GM23338 (cell line): ENCODE results near the gene C3orf22. TPM values are rescaled to one million over a fixed set of nuclear protein-coding genes. Genes with fewer than 3 reads are reported as not detected.

Source experiments
- ATAC-seq: fragments of 200-7000 bp; cut with Tn5 transposase; 3 replicates; pipeline ENCODE4 v1.9.1; 2020
- DNase-seq: peaks from one replicate; pipeline ENCODE4 v3.0.0-alpha.2; 2015; ENCODE audit warnings: low spot score
- H2AFZ ChIP-seq: fragments of 200-600 bp; sonication (generic); 2 replicates; pipeline ENCODE4 v1.8.0; 2016; ENCODE audit warnings: antibody characterized with exemption, mild to moderate bottlenecking, moderate library complexity
- H3F3A ChIP-seq: fragments of 200-600 bp; sonication (generic); replicated peaks from 2 replicates; pipeline ENCODE4 v1.8.0; 2017; ENCODE audit warnings: antibody characterized with exemption, mixed run types, low read depth
- H3K27ac ChIP-seq: fragments of 200-600 bp; sonication (generic); 2 replicates; pipeline ENCODE4 v1.6.1; 2016; ENCODE audit warnings: low read depth
- H3K27me3 ChIP-seq: fragments of 200-600 bp; sonication (generic); 2 replicates; pipeline ENCODE4 v1.8.0; 2016; ENCODE audit warnings: mild to moderate bottlenecking, mixed run types, moderate library complexity; ENCODE audit not compliant: insufficient read depth
- H3K36me3 ChIP-seq: fragments of 200-600 bp; sonication (generic); 2 replicates; pipeline ENCODE4 v1.8.0; 2016; ENCODE audit warnings: mild to moderate bottlenecking; ENCODE audit not compliant: insufficient read depth
- H3K4me1 ChIP-seq: fragments of 200-600 bp; sonication (generic); 2 replicates; pipeline ENCODE4 v1.8.0; 2016; ENCODE audit warnings: mild to moderate bottlenecking, moderate library complexity; ENCODE audit not compliant: insufficient read depth
- H3K4me2 ChIP-seq: fragments of 200-600 bp; sonication (generic); 2 replicates; pipeline ENCODE4 v1.7.1; 2017; ENCODE audit warnings: mixed run types
- H3K4me3 ChIP-seq: fragments of 200-600 bp; sonication (generic); 2 replicates; pipeline ENCODE4 v1.6.1; 2016; ENCODE audit warnings: mixed run types
- H3K79me2 ChIP-seq: fragments of 200-600 bp; sonication (generic); replicated peaks from 2 replicates; pipeline ENCODE4 v1.8.0; 2017; ENCODE audit warnings: mild to moderate bottlenecking; ENCODE audit not compliant: insufficient read depth
- H3K9me2 ChIP-seq: fragments of 200-600 bp; sonication (generic); 2 replicates; pipeline ENCODE4 v1.8.0; 2017; ENCODE audit not compliant: insufficient read depth
- H4K20me1 ChIP-seq: fragments of 200-600 bp; sonication (generic); replicated peaks from 2 replicates; pipeline ENCODE4 v1.8.0; 2017; ENCODE audit warnings: mild to moderate bottlenecking; ENCODE audit not compliant: insufficient read depth
- H3K27ac Mint-ChIP-seq: 2 replicates; pipeline ENCODE4 v1.8.0; 2020; ENCODE audit warnings: inconsistent platforms, mild to moderate bottlenecking, moderate library complexity, mixed read lengths
- H3K27me3 Mint-ChIP-seq: 3 replicates; pipeline ENCODE4 v1.8.0; 2022; ENCODE audit warnings: low read depth, mild to moderate bottlenecking, moderate library complexity, mixed read lengths, inconsistent platforms; ENCODE audit not compliant: insufficient read depth, poor library complexity
- H3K36me3 Mint-ChIP-seq: 3 replicates; pipeline ENCODE4 v1.8.0; 2021; ENCODE audit warnings: low read depth, mild to moderate bottlenecking, inconsistent platforms, moderate library complexity, mixed read lengths
- H3K4me1 Mint-ChIP-seq: 3 replicates; pipeline ENCODE4 v1.8.0; 2020; ENCODE audit warnings: mild to moderate bottlenecking, inconsistent platforms, mixed read lengths
- H3K4me3 Mint-ChIP-seq: 3 replicates; pipeline ENCODE4 v1.8.0; 2021; ENCODE audit warnings: moderate library complexity, mild to moderate bottlenecking, inconsistent platforms, mixed read lengths
- H3K9me3 Mint-ChIP-seq: 3 replicates; pipeline ENCODE4 v1.8.0; 2020; ENCODE audit warnings: moderate library complexity, mild to moderate bottlenecking, inconsistent platforms, mixed read lengths
- EZH2 ChIP-seq: fragments of 200-600 bp; sonication (generic); IDR thresholded peaks from one replicate; pipeline ENCODE4 v1.8.0; 2017; ENCODE audit warnings: antibody characterized with exemption, mild to moderate bottlenecking, low read depth; ENCODE audit not compliant: unreplicated experiment
- EZH2phosphoT487 ChIP-seq: fragments of 200-600 bp; sonication (generic); IDR thresholded peaks from one replicate; pipeline ENCODE4 v1.8.1; 2018; ENCODE audit warnings: antibody characterized with exemption; ENCODE audit not compliant: unreplicated experiment
- JUNB ChIP-seq: IDR thresholded peaks from one replicate; pipeline ENCODE4 v1.6.1; 2016; ENCODE audit warnings: antibody characterized with exemption; ENCODE audit not compliant: unreplicated experiment
- NANOG ChIP-seq: IDR thresholded peaks from 2 replicates; pipeline ENCODE4 v1.6.1; 2016; ENCODE audit warnings: antibody characterized with exemption, borderline replicate concordance
- STAT1 ChIP-seq: IDR thresholded peaks from one replicate; pipeline ENCODE4 v1.6.1; 2016; ENCODE audit warnings: antibody characterized with exemption; ENCODE audit not compliant: unreplicated experiment
- polyA plus RNA-seq: library from polyadenylated mRNA; unstranded; fragments of >200 nt; fragmentation: Nextera tagmentation; extraction: Ambion mirVana; gene quantifications from 2 replicates; pipeline ENCODE4 v1.2.1, GENCODE V29; 2016
- total RNA-seq: library from RNA; depleted of rRNA; stranded (reverse); fragments of >200 nt; shearing (Covaris generic); gene quantifications from 2 replicates; pipeline ENCODE4 v1.2.3, GENCODE V29; 2014
- TF ChIP-seq, protein P1 (sequence below): IDR thresholded peaks from one replicate; pipeline ENCODE4 v1.6.1; 2018; ENCODE audit warnings: antibody characterized with exemption; ENCODE audit not compliant: unreplicated experiment
- TF ChIP-seq, protein P2 (sequence below), 2 experiments: fragments of 200-600 bp in 1 of 2; sonication (generic) in 1 of 2; conservative IDR thresholded peaks; 2 replicates each; pipeline versions ENCODE4 v1.5.1 to v1.6.1; 2016 to 2017; ENCODE audit warnings: antibody characterized with exemption in 2 of 2, low read depth in 2 of 2, mild to moderate bottlenecking in 2 of 2, moderate library complexity in 1 of 2

Gene C3orf22
- total and polyA plus RNA-seq, 2 experiments from 2014 or later, result not detected

DNA sequence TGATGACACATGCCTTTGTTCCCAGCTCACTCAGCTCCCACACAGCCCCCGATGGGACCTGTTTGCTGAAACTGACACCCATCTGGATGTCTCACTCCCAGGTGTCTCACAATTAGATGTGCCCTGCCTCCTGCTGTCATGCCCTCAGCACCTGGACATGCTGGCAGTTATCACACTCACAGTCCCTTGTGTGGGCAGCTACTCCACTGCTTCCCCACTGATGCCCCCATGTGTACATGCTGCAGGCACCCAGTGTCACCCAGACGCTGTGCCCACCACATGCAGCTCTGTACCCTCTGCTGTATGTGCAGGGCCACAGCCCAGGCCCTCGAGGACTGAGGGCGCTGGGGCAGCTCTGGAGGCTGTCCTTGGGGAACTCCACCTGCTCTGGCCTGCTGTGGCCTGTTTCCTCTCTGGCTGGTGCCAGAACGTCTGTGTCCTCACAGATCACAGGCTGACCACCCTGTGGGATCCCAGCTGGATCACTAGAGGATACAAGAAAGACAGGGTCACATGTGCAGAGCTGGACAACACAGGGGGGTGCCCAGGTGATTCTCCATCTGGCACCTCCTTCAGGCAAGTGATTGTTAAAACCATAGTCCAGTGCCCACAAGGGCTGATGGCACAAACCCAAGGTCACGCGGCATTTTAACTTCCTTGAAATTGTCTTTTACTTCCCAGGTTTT is 14.0 kb downstream of the C3orf22 start (continued):
- TF ChIP-seq EZH2phosphoT487 (no peak), STAT1 (no peak), NANOG (no peak)

DNA sequence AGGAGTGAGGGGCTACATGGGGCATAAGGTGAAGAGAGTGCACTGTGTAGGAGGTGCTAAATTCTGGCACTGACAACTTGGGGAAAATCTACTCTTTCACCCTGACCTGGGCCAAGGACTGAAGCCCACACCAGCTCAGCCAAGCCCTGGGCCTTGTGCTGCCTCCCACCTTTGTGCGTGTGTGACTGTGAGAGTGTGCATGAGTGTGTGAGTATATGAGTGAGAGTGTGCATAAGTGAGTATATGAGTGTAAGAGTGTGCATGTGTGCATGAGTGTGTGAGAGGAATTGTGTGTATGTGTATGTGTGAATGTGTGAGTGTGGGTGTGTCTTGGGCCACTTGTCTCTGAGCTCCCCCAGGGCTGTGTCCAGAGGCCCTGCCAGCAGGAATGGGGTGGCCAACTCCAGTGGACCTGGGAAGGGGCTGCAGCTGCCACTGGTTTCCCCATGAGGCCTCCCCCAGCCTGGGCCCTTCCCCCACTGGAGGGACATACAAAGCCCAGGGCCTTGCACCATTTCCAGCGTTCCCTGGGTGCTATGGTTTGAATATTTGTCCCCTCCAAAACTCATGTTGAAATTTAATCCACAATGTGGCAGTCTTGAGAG is 15.2 kb downstream of the C3orf22 start:
- no peak overlapping the region for H2AFZ ChIP-seq
- H3K4me1 ChIP-seq, result peaks cover 6% of the 10 kb centered on the region
- DNase-seq (no peak), ATAC-seq (no peak)
- 0 out of 2 replicates have a peak, but pooled peaks cover 5% of the 10 kb centered on the region for H3F3A ChIP-seq
- H3K9me2 ChIP-seq, result no peaks in the 10 kb centered on the region
- peaks cover 11% of the 10 kb centered on the region; the same call in 1 of the 2 replicates for H3K27me3 ChIP-seq
- peaks cover 24% of the 10 kb centered on the region for H3K4me1 Mint-ChIP-seq
- H3K27ac ChIP-seq, result no peak overlapping the region
- TF ChIP-seq EZH2 (no peak), JUNB (no peak), NANOG (no peak)
- TF ChIP-seq, protein P1, sequence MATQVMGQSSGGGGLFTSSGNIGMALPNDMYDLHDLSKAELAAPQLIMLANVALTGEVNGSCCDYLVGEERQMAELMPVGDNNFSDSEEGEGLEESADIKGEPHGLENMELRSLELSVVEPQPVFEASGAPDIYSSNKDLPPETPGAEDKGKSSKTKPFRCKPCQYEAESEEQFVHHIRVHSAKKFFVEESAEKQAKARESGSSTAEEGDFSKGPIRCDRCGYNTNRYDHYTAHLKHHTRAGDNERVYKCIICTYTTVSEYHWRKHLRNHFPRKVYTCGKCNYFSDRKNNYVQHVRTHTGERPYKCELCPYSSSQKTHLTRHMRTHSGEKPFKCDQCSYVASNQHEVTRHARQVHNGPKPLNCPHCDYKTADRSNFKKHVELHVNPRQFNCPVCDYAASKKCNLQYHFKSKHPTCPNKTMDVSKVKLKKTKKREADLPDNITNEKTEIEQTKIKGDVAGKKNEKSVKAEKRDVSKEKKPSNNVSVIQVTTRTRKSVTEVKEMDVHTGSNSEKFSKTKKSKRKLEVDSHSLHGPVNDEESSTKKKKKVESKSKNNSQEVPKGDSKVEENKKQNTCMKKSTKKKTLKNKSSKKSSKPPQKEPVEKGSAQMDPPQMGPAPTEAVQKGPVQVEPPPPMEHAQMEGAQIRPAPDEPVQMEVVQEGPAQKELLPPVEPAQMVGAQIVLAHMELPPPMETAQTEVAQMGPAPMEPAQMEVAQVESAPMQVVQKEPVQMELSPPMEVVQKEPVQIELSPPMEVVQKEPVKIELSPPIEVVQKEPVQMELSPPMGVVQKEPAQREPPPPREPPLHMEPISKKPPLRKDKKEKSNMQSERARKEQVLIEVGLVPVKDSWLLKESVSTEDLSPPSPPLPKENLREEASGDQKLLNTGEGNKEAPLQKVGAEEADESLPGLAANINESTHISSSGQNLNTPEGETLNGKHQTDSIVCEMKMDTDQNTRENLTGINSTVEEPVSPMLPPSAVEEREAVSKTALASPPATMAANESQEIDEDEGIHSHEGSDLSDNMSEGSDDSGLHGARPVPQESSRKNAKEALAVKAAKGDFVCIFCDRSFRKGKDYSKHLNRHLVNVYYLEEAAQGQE, result no peak
- TF ChIP-seq, protein P2, sequence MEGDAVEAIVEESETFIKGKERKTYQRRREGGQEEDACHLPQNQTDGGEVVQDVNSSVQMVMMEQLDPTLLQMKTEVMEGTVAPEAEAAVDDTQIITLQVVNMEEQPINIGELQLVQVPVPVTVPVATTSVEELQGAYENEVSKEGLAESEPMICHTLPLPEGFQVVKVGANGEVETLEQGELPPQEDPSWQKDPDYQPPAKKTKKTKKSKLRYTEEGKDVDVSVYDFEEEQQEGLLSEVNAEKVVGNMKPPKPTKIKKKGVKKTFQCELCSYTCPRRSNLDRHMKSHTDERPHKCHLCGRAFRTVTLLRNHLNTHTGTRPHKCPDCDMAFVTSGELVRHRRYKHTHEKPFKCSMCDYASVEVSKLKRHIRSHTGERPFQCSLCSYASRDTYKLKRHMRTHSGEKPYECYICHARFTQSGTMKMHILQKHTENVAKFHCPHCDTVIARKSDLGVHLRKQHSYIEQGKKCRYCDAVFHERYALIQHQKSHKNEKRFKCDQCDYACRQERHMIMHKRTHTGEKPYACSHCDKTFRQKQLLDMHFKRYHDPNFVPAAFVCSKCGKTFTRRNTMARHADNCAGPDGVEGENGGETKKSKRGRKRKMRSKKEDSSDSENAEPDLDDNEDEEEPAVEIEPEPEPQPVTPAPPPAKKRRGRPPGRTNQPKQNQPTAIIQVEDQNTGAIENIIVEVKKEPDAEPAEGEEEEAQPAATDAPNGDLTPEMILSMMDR (conservative IDR thresholded peaks at IDR 0.05; ENCODE audit: low read depth in 2 of 2), result no peak
- H3K36me3 ChIP-seq, result no peaks in the 10 kb centered on the region
- H3K4me2 ChIP-seq, result no peak overlapping the region
- no peaks in the 10 kb centered on the region for H4K20me1 ChIP-seq
- no peaks in the 10 kb centered on the region for H3K79me2 ChIP-seq
- peaks cover 3% of the 10 kb centered on the region; the same call in 1 of the 3 replicates for H3K36me3 Mint-ChIP-seq
- peaks cover 13% of the 10 kb centered on the region for H3K27me3 Mint-ChIP-seq
- no peak overlapping the region for H3K27ac Mint-ChIP-seq
- H3K4me3 ChIP-seq, result no peak overlapping the region
- H3K9me3 Mint-ChIP-seq, result no peaks in the 10 kb centered on the region
- H3K4me3 Mint-ChIP-seq, result no peak overlapping the region
